ENCODE data around the gene PRPSAP2. TPM values are rescaled to one million over a fixed set of nuclear protein-coding genes. Genes with fewer than 3 reads are reported as not detected.

The PRPSAP2 gene
- total and polyA plus RNA-seq, 4 donors = 18.2 to 56.1 (median 23.3) TPM

DNA sequence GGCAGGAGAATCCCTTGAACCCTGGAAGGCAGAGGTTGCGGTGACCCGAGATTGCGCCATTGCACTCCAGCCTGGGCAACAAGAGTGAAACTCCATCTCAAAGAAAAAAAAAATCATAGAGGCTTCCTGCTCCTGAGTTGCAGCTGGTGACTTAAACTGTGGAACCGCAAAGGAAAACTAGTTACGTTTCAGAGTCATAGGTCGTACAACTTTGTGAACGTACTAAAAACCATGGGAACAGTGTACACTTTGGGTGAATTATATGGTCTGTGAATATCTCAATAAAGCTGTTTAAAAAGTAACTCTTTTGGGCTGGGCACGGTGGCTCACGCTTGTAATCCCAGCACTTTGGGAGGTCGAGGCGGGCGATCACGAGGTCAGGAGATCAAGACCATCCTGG lies 117.7 kb downstream of the PRPSAP2 start:
- WGBS, 2 donors = 92 to 94% methylated on average over 13 of the region's 13 CpGs
- no peak overlapping the region for H3K4me3 ChIP-seq
- H3K4me1 ChIP-seq (ENCODE audit: control insufficient read depth in 5 of 5, insufficient read depth in 5 of 5, low read length in 5 of 5) = no peaks in the 10 kb centered on the region
- no peak for ATAC-seq (ENCODE audit: insufficient read depth, low FRiP score)
- no peak overlapping the region for H3K27ac ChIP-seq (ENCODE audit: low read depth in 1 of 2, low read length in 1 of 2)
- H3K9me3 ChIP-seq (ENCODE audit: control insufficient read depth in 4 of 4, insufficient read depth in 3 of 4, low read length in 3 of 4) = no peaks in the 10 kb centered on the region
- no peak overlapping the region for H3K9ac ChIP-seq (ENCODE audit: insufficient read depth in 1 of 2, low read length in 2 of 2)
- H3K36me3 ChIP-seq (ENCODE audit: control insufficient read depth in 4 of 4, insufficient read depth in 4 of 4, low read length in 4 of 4) = peaks cover 0 to 41% (median 0%) of the 10 kb centered on the region in 4 donors
- no peaks in the 10 kb centered on the region for H3K27me3 ChIP-seq (ENCODE audit: control insufficient read depth in 3 of 3, insufficient read depth in 3 of 3, low read length in 2 of 3)
- no peak for TF ChIP-seq CTCF (IDR thresholded peaks at IDR 0.05; ENCODE audit: control extremely low read depth, extremely low read depth)
- DNase-seq = no peak

- no peak for TF ChIP-seq CTCF (IDR thresholded peaks at IDR 0.05; ENCODE audit: control extremely low read depth, extremely low read depth)
- Histone ChIP-seq H3K9me3 (ENCODE audit: control insufficient read depth in 4 of 4, insufficient read depth in 3 of 4, low read length in 3 of 4) (no peaks in the 10 kb centered on the region), H3K4me1 (ENCODE audit: control insufficient read depth in 5 of 5, insufficient read depth in 5 of 5, low read length in 5 of 5) (peaks cover 0 to 4% (median 0%) of the 10 kb centered on the region in 5 donors), H3K4me3 (no peak overlapping the region), H3K9ac (ENCODE audit: insufficient read depth in 1 of 2, low read length in 2 of 2) (no peak overlapping the region), H3K27me3 (ENCODE audit: control insufficient read depth in 3 of 3, insufficient read depth in 3 of 3, low read length in 2 of 3) (no peaks in the 10 kb centered on the region), H3K36me3 (ENCODE audit: control insufficient read depth in 4 of 4, insufficient read depth in 4 of 4, low read length in 4 of 4) (peaks cover 0 to 36% (median 0%) of the 10 kb centered on the region in 4 donors), H3K27ac (ENCODE audit: low read depth in 1 of 2, low read length in 1 of 2) (no peak overlapping the region)
- ATAC-seq (ENCODE audit: insufficient read depth, low FRiP score) = no peak
- 79 to 87% methylated on average over 4 of the region's 4 CpGs for WGBS, 2 donors
- DNase-seq = no peak
Observed at GRCh38 chr17:18976201-18976600, 118.3 kb downstream of the PRPSAP2 start.

DNA sequence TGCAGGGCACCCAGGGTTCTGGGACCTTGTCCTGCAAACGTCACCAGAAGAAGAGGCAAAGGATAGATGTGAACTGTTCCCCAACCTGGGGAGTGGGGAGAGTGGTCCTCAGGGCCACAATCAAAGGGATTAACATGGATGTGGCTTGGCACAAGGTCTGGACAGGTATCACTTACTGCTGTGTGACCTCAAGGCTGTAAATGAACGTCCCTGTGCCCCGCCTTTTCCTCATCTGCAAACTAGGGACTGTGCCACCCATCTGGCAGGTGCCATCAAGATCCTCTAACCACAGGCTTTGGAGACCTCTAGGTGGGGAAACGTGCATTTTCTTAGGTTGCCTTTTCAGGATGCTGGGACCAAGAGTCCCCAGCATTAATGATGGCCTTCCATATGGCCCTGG lies 119.1 kb downstream of the PRPSAP2 start:
- Histone ChIP-seq H3K9me3 (ENCODE audit: control insufficient read depth in 4 of 4, insufficient read depth in 3 of 4, low read length in 3 of 4) (no peaks in the 10 kb centered on the region), H3K4me3 (no peak overlapping the region), H3K4me1 (ENCODE audit: control insufficient read depth in 5 of 5, insufficient read depth in 5 of 5, low read length in 5 of 5) (peaks cover 0 to 8% (median 0%) of the 10 kb centered on the region in 5 donors), H3K27me3 (ENCODE audit: control insufficient read depth in 3 of 3, insufficient read depth in 3 of 3, low read length in 2 of 3) (no peaks in the 10 kb centered on the region), H3K27ac (ENCODE audit: low read depth in 1 of 2, low read length in 1 of 2) (no peak overlapping the region), H3K36me3 (ENCODE audit: control insufficient read depth in 4 of 4, insufficient read depth in 4 of 4, low read length in 4 of 4) (peaks cover 0 to 33% (median 0%) of the 10 kb centered on the region in 4 donors), H3K9ac (ENCODE audit: insufficient read depth in 1 of 2, low read length in 2 of 2) (no peak overlapping the region)
- no peak for TF ChIP-seq CTCF (IDR thresholded peaks at IDR 0.05; ENCODE audit: control extremely low read depth, extremely low read depth)
- no peak for ATAC-seq (ENCODE audit: insufficient read depth, low FRiP score)
- WGBS, 2 donors = 87 to 90% methylated on average over 4 of the region's 4 CpGs
- no peak for DNase-seq

GRCh38 chr17:18977646-18978045 lies 119.7 kb downstream of the PRPSAP2 start:
- Histone ChIP-seq H3K9me3 (ENCODE audit: control insufficient read depth in 4 of 4, insufficient read depth in 3 of 4, low read length in 3 of 4) (no peaks in the 10 kb centered on the region), H3K36me3 (ENCODE audit: control insufficient read depth in 4 of 4, insufficient read depth in 4 of 4, low read length in 4 of 4) (peaks cover 0 to 30% (median 0%) of the 10 kb centered on the region in 4 donors), H3K4me3 (no peak overlapping the region), H3K9ac (ENCODE audit: insufficient read depth in 1 of 2, low read length in 2 of 2) (no peak overlapping the region), H3K27ac (ENCODE audit: low read depth in 1 of 2, low read length in 1 of 2) (no peak overlapping the region), H3K27me3 (ENCODE audit: control insufficient read depth in 3 of 3, insufficient read depth in 3 of 3, low read length in 2 of 3) (no peaks in the 10 kb centered on the region), H3K4me1 (ENCODE audit: control insufficient read depth in 5 of 5, insufficient read depth in 5 of 5, low read length in 5 of 5) (peaks cover 0 to 8% (median 0%) of the 10 kb centered on the region in 5 donors)
- ATAC-seq (ENCODE audit: insufficient read depth, low FRiP score) (no peak), DNase-seq (no peak)
- 91 to 95% methylated on average over 17 to 19 of the region's 19 CpGs for WGBS, 2 donors
- TF ChIP-seq CTCF (IDR thresholded peaks at IDR 0.05; ENCODE audit: control extremely low read depth, extremely low read depth) = no peak
